Posterior vena cava (tissue), 2 donors: ENCODE data around the gene PLEKHA3. TPM values are rescaled to one million over a fixed set of nuclear protein-coding genes. Genes with fewer than 3 reads are reported as not detected.

Experiments used
- DNase-seq: peaks from one replicate; pipeline ENCODE4 v3.0.0-alpha.2; 2020; ENCODE audit warnings: low spot score
- intact Hi-C, 2 donors: fragments of 100-400 bp; cut with DNase I; formaldehyde crosslinking; loops; one replicate each; pipeline versions ENCODE4 v1.14.1 to v1.14.2; 2022 to 2023
- total RNA-seq, 2 donors: library from RNA; stranded (reverse); fragmentation: NEBNext Ultra II Directional; extraction: Animal tissue kit (Norgen Biotek cat#: 25700); gene quantifications; one replicate each; pipeline ENCODE4 v1.2.1, GENCODE V29; 2021
- donor health status: DM: yes; HTN: yes; CAD: no.
- donor health status: DM: yes; HTN: yes; CAD: no.

PLEKHA3 gene
- total RNA-seq, 2 donors from 2014 or later, result 37.2 to 45.1 TPM

DNA sequence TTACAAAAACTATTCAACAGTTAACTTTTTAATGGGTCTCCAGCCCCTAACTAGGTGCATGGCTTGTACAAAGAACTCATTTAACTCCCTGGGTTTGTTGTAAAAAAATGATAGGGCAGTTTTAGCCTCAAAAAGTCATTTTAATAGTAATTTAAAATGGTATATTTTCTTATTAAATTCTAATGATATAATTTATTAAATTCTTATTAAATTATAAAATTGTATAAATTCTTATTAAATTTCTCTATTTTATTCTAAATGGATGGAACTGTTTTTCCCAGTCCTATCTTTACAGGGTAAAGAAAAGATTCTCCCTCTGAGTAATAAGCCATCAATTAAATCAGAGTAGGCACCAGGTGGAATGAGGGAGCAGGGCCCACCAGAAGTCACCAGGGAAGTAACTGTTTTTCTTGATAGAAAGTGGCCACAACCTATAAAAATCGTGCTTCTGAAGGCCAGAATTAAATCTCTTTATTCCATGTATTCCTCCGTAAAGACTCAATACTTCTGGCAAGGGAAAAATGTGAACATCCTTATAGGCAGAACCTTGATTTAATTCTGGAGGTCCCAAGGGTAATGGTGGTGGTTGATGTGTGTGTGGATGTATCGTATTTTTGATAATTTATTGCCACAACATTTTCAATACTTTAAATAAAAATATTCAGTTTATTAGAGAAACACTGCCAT lies 2.7 kb upstream of the PLEKHA3 start:
- intact Hi-C loops, result loop anchor here in 1 of 2 donors (2.0 kb wide), 1 partner anchor 23 kb away; no protein-coding TSS in a partner anchor

DNA sequence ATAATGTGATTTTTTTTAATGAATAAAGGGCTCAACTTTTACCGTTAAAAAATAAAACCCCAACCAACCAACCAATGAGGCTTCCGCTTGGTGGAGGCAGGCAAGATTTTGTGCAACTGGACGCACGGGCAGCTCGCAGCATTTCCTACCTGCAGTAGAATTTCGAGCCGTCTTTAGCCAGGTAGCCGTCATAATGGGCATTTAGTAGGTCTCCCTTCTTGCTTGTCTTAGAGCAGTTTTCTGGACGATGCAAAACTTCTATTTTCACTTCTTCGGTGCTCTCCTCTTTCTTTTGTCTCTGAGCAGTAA lies 2.2 kb upstream of the PLEKHA3 start:
- intact Hi-C loops, result loop anchor here in 1 of 2 donors (2.0 kb wide), 1 partner anchor 23 kb away; no protein-coding TSS in a partner anchor
- DNase-seq, result no peak

More for the DNA sequence above, 2.7 kb upstream of the PLEKHA3 start:
- DNase-seq, result no peak

DNA sequence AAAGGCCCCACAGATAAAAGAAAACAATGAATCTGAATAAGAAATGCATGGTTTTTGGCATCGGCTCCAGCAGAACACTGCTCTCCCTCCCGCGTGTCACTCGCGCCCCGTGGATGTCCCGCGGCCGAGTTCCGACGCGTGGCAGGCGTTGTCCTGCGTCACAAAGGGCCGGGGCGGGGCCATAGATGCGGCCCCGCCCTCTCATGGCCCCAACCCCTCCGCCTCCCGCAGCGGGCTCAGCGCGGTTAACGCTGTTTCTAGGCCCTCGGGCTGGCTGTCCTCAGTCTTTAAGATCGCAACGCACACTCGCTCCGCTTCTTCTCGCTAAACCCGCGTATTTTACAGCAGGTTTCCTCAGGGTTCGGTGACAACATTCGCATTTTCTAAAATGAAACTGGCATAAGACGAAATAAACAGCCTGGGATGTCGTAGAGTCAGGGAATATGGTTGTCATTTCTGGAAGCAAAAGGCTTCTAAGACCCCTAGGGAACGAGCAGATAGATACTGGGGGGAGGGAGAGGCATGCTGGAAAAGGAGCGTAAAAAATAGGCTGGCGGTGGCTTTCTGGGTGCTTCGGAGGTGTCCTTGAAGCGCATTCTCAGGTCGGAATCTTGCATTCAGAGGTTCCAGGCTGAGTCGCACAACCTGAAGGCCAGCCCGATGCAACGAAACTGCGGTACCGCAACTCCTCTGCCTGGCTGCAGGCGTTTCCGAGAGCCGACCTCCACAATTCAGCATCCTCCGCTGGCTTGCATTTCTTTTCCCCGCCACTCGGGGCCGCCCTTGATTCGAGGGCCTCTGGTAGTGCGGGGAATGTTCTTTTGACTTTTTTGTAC lies 1.6 kb upstream of the PLEKHA3 start, which contains the start of gene FKBP7:
TSS of gene FKBP7 (minus strand) at position 162 of the 836 bp plus-strand sequence. CDS start at position 61, 101 bp downstream.
- intact Hi-C loops, result loop anchor here in 1 of 2 donors (2.0 kb wide), 1 partner anchor 24 kb away; no protein-coding TSS in a partner anchor
- peak; percentile 97 for DNase-seq

DNA sequence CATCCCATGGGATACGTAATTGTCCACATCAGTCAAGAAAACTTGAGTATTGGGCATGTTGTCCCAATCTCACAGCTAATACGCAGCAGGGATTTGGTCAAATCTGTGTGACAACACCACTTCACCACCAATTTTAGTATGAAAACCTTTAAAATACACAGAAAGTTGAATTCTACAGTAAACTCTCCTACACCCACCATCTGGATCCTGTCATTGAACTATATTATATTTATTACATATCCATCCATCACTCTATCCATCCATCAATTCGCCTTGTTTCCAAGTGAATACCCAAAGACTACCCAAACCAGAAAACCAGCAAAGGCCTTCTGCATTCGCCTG lies 1.0 kb upstream of the PLEKHA3 start:
- DNase-seq, result no peak
- intact Hi-C loops, result loop anchor here in 1 of 2 donors (2.0 kb wide), 1 partner anchor 24 kb away; no protein-coding TSS in a partner anchor

DNA sequence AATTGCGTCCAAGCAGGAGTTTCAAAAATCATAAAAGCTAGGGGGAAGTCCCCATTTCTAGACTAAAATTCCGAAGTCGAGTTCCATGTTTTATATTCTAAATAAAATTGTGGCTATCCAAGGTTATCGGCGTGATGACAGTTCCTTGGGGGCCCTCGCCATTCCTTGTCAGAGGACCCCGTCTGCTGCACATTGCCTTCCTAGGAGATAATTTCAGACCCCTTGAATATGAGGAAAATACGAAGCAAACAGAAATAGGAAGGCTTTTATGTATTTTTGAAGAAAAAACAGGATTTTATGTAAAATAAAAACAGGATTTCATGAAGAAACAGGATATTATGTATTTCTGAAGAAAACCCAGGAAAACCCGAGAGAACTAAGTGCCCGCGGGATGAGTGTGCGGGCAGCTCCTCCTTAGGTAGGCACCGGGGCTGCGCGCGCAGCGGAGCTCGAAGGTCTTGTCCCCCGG lies 465 bp upstream of the PLEKHA3 start:
- intact Hi-C loops, result loop anchor here in 1 of 2 donors (2.0 kb wide), 1 partner anchor 25 kb away; no protein-coding TSS in a partner anchor
- no peak for DNase-seq

DNA sequence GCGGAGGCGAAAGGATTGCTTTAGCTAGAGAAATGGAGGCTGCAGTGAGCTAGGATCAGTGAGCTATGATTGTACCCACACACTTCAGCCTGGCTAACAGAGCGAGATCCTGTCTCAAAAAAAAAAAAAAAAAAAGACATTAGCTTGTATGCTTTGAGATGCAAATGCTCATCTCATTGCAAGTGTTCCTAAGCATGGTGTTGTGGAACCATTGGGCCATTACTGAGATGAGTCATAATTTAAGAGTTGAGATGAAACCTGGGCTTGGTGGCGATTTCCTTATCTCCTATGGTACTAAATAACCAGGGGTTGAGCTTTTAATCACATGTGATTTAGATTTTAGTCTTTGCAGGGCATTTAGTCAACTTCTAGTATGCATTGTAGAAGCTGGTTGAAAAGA lies 2.2 kb downstream of the PLEKHA3 start:
- intact Hi-C loops, result no loop called here
- no peak for DNase-seq

DNA sequence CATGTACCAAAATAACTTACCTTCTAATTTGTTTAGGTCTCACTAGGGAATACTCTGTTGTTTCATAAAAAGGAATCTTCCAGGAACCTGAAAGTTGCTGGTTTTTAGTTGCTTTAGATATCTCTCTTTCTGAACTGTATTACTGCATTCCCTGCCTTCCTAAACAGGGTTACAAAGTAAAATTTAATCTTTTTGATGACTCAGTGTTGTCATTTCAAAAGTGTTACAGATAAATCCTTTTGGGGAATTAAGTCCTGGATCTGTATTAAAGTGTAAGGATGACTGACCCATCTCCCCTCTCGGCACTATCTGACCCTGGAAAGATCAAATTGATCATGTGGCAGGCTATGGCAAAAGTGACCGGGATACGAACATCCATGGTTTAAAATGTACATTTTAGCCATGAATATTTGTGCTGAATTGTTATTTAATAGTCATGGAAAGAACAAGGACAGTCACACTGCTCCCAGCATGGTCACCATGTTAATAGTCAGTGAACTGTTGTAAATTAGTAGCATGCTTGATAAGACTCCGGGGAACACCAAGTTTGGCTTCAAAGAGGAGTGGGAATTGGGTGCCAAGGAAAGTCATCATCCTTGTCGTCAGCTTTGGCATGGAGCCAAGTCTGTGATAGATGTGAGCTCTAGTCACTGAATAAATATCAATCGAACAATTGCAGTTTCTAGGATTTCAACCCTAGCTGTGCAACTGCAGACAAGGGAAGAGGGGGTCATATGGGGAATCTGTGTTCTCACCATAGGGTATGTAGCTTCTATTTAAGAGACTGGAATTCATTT lies 4.2 kb downstream of the PLEKHA3 start:
- intact Hi-C loops, result no loop called here
- DNase-seq, result no peak

DNA sequence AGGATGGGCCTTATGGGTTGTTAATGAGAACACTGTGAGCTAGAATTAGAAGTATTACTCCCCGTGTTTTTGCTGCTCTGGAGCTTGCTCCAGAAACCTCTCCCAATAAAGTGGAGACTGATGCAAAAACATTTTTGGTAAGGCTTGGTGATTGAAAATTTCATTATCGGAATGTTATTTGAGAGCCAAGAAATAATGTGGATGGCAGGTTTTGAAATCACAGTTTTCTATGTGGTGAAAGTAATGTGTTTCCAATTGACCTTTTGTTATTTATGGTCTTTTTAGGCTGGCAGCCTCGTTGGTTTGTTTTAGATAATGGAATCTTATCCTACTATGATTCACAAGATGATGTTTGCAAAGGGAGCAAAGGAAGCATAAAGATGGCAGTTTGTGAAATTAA lies 5.1 kb downstream of the PLEKHA3 start:
- no peak for DNase-seq
- intact Hi-C loops, result no loop called here

DNA sequence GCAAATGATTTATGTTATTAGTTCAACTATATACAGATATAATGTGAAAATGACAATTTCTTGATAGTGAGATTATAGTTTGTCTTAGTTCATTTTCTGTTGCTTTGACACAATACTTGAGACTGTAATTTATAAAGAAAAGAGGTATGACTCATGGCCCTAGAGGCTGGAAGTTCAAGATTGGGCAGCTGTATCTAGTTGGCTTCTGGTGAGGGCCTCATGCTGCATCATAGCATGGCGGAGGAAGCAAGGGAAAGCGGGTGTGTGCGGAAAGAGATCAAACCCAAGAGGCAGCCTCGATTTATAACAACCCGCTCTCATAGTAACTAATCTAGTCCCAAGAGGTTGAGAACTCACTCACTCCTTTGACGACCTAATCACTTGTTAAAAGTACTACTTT lies 11.4 kb downstream of the PLEKHA3 start:
- DNase-seq, result no peak
- intact Hi-C loops, result no loop called here

DNA sequence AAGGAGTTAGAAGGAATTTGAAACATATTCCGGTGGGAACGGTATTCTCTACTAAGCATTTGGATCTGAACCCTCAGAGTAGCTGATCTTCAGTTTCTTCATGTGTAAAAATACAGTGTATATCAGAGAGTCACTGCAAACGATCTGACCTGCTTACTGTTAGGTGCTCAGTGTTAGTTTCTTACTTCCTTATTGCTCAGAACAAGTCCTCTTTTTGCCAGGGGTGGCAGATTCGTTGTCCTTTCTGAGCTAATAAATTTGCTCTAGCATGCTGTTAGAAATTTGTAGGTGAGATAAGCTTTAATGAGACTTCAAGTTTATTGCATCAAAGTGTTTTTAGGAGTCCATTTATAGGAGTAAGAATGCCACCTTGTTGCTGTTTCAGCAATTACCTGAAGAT lies 15.8 kb downstream of the PLEKHA3 start:
- intact Hi-C loops, result no loop called here
- no peak for DNase-seq

DNA sequence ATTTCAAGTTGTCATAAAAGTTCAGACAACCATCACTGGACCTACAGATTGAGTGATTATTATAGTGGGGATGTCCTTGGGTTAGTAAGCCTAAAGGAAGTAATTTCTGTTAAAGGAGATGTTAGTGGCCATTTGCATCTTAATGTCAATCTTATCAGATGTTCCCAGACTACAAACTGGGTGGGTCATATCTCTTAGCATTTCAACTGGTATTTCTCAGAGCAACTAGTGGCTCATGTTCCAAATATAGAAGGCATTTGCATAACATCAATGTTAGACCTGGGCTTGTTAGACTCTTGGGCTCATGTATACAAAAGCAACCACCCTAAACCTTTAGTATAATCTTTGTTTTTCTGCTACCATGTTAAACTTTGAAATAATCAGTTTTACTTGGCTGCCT lies 17.9 kb downstream of the PLEKHA3 start:
- intact Hi-C loops, result no loop called here

DNA sequence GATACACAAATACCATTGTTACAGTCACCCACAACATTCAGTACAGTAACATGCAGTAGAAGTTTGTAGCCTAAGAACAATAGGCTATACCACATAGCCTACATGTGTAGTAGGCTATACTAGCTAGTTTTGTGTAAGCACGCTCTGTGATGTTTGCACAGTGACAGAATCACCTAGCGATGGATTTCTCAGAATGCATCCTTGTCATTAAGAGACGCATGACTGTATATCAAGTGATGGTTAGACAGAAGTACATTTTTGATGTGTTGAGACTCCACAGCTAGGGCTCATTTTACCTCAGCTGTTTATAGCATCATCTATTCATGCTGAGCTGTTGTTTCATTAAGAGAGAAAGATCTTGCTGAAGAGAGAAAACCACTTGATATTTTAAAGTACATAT lies 19.4 kb downstream of the PLEKHA3 start:
- DNase-seq, result no peak
- intact Hi-C loops, result no loop called here

More for the DNA sequence above, 17.9 kb downstream of the PLEKHA3 start:
- no peak for DNase-seq

DNA sequence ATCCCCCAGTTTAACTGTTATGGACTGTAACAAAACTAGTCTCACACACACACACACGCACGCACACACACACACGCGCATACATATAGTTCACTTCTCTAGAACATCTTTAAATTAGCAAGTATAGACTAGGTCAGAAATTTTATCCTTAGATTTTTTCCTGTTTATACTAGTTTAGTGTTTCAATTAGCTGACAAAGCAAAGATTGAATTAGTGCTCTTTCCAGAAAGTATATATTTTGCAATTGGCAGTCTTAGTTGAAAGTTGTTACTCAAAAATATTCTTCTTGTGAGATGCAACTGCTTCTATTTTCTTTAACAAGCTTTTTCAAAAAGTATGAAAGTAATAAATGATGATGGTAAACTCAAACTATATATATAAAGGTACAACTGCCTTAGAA lies 22.5 kb downstream of the PLEKHA3 start:
- intact Hi-C loops, result no loop called here
- DNase-seq, result no peak

DNA sequence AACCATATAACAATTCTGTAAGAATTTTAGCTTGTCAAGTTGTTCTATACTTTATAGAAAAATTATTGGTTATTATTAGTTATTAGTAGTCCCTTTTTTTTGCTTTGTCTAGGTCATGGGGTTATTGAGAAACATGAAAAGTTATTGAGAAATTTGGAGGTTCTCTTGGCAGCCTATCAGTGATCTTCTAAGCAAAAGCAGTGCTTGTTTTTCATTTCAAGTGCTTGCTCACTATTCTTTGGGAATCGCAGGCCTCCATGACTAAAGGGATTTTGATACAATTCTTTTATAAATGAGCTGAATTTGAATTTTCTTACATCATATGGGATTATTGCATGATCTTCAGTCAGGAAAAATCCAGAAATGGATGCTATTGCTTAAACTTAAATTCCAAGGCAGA lies 25.8 kb downstream of the PLEKHA3 start:
- intact Hi-C loops, result no loop called here
- DNase-seq, result no peak

DNA sequence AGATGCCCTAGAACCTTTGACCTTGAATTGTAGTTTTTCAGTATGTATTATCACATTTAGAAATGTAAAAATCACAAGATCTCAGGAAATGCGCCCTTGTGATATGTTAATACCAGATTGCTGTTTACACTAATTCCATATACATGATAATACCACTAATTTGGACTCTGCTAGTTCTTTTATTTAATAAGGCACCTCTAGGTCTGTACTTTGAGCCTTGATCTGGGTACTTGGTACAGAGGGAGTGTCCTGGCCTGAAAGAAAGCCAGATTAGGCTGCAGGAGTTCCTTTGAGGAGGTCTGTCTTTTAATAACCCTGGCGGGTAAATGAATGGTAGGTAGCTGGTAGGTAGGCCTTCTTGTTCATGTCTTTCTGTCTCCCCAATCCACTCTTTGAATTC lies 26.3 kb downstream of the PLEKHA3 start:
- intact Hi-C loops, result no loop called here
- no peak for DNase-seq

DNA sequence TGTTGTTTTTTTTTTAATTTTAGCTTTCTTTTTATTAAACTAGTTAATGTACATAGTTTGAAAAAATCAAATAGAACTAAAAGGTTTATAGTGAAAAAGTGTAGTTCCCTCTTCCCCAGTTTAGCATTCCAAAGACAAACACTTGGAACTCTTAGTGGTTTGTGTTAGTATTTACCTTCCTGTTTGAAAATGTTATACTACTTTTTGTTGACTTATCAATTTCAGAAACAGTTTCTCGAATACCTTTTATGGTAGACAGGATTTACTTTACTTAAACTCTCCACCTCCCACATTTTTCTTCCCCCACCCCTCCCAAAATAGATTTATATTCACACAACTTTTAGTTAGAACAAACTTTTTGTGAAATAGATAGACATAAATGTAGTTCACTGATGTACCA lies 26.7 kb downstream of the PLEKHA3 start:
- DNase-seq, result no peak
- intact Hi-C loops, result no loop called here

DNA sequence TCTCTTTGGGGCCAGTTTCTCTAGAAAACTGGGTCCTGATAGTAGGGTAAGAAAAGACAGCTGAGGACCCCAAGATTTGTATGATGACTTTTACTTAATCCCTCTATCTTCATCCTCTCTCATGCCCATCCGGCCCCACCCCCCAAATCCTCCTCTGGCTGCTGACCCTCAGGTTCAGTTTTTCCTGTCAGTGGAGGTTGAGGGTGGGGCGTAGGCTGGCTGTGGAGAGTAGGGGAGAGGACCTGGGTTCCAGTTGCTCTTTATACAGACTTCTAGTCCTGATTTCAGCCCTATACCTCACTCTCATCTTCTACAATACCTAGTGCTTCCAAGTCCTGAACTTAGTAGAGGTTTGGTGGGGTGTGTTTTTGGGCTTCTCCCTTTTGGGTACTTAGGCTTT lies 28.4 kb downstream of the PLEKHA3 start:
- intact Hi-C loops, result no loop called here
- no peak for DNase-seq

DNA sequence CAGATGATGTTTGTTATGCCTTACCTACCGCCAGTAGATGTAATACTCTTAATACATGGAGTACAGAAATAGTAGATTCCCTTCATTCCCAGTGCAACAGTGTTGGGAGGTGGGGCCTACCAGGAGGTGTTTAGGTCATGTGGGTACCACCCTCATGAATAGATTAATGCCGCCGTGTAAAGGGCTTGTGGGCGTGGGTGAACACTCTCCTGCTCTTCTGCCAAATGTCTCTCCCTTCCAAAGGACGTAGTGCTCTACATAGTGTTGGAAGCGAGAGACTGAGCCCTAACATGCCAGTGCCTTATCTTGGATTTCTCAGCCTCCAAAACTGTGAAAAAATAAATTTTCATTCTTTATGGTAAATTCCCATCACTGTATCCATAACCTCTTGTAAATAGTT lies 30.1 kb downstream of the PLEKHA3 start:
- DNase-seq, result no peak
- intact Hi-C loops, result no loop called here

DNA sequence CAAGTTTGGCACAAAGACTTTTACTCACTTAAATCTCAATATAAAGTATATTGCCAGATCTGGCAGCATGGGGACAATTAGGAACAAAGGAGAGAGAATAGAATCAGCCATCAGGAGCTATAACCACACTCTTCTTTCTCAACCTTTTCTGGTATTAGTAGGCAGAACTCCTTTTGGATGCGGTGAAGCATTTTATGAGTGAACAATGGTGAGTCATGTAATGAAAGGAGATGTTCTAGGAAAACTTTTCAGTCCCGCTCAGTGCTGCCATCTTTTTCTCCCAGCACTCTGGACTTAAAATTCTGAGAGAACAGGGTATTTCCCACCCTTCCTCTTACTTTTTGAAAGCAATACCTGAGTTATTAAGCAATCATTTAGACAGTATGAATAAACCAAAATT lies 32.2 kb downstream of the PLEKHA3 start:
- DNase-seq, result no peak
- intact Hi-C loops, result no loop called here

DNA sequence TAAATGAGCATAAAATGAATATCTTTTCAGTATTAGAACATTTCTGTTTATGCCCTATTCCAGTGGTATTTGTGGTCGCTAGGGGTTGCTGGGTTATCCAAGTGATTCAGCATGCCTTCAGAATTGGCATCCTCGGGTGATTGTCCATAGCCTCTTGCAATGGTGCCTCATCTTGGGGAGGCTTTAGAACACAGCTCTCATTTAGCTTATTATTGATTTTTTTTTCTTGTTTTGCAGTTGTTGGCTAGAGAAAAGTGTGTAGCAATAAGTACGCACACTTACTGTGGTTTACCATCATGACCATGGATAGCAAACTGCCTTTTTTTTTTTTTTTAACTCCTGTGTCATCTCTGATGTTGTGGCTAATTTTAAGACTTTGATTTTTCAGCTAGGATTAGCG lies 33.6 kb downstream of the PLEKHA3 start:
- intact Hi-C loops, result no loop called here
- no peak for DNase-seq
